Measurements from ENCODE around the gene PRR19.

GRCh38 chr19:42357290-42357689, 55.4 kb downstream of the PRR19 start:
- no peak for TF ChIP-seq POLR2AphosphoS5 (IDR thresholded peaks at IDR 0.05; ENCODE audit: low read depth, low read length)
- TF ChIP-seq, protein P1, sequence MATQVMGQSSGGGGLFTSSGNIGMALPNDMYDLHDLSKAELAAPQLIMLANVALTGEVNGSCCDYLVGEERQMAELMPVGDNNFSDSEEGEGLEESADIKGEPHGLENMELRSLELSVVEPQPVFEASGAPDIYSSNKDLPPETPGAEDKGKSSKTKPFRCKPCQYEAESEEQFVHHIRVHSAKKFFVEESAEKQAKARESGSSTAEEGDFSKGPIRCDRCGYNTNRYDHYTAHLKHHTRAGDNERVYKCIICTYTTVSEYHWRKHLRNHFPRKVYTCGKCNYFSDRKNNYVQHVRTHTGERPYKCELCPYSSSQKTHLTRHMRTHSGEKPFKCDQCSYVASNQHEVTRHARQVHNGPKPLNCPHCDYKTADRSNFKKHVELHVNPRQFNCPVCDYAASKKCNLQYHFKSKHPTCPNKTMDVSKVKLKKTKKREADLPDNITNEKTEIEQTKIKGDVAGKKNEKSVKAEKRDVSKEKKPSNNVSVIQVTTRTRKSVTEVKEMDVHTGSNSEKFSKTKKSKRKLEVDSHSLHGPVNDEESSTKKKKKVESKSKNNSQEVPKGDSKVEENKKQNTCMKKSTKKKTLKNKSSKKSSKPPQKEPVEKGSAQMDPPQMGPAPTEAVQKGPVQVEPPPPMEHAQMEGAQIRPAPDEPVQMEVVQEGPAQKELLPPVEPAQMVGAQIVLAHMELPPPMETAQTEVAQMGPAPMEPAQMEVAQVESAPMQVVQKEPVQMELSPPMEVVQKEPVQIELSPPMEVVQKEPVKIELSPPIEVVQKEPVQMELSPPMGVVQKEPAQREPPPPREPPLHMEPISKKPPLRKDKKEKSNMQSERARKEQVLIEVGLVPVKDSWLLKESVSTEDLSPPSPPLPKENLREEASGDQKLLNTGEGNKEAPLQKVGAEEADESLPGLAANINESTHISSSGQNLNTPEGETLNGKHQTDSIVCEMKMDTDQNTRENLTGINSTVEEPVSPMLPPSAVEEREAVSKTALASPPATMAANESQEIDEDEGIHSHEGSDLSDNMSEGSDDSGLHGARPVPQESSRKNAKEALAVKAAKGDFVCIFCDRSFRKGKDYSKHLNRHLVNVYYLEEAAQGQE (IDR thresholded peaks at IDR 0.05; ENCODE audit: insufficient read depth in 1 of 2, low read depth in 2 of 2, low read length in 2 of 2), result no peak
